ENCODE data around the gene GTPBP2. TPM values are rescaled to one million over a fixed set of nuclear protein-coding genes. Genes with fewer than 3 reads are reported as not detected.

Gene GTPBP2
- total RNA-seq, 1 experiment from 2014 or later = 59.4 TPM

Other genes starting within 250 kb of the GTPBP2 start
- gene ABCC10, start 201.7 kb downstream of the GTPBP2 start, total RNA-seq (2021; ENCODE audit: unreplicated experiment) = 52.7 TPM
- gene DLK2, start 173.7 kb downstream of the GTPBP2 start, total RNA-seq (2021; ENCODE audit: unreplicated experiment) = 19.1 TPM
- 42.7 TPM for gene TJAP1, start 151.7 kb downstream of the GTPBP2 start, total RNA-seq (2021; ENCODE audit: unreplicated experiment)
- gene LRRC73, start 118.9 kb downstream of the GTPBP2 start, total RNA-seq (2021; ENCODE audit: unreplicated experiment) = 2.9 TPM
- 81.8 TPM for gene YIPF3, start 112.3 kb downstream of the GTPBP2 start, total RNA-seq (2021; ENCODE audit: unreplicated experiment)
- 65.1 TPM for gene POLR1C, start 112.2 kb downstream of the GTPBP2 start, total RNA-seq (2021; ENCODE audit: unreplicated experiment)
- gene XPO5, start 53.2 kb downstream of the GTPBP2 start, total RNA-seq (2021; ENCODE audit: unreplicated experiment) = 86.4 TPM
- gene POLH, start 53.1 kb downstream of the GTPBP2 start, total RNA-seq (2021; ENCODE audit: unreplicated experiment) = 28.4 TPM
- 44.2 TPM for gene MAD2L1BP, start 6.6 kb upstream of the GTPBP2 start, total RNA-seq (2021; ENCODE audit: unreplicated experiment)
- 0.28 TPM for gene RSPH9, start 15.8 kb upstream of the GTPBP2 start, total RNA-seq (2021; ENCODE audit: unreplicated experiment)
- 45.8 TPM for gene MRPS18A, start 58.5 kb upstream of the GTPBP2 start, total RNA-seq (2021; ENCODE audit: unreplicated experiment)
- 98.7 TPM for gene VEGFA, start 140.9 kb upstream of the GTPBP2 start, total RNA-seq (2021; ENCODE audit: unreplicated experiment)